Uterus (tissue), 4 donors: ENCODE data around the gene DNAI7. TPM values are rescaled to one million over a fixed set of nuclear protein-coding genes. Genes with fewer than 3 reads are reported as not detected.
A peak's percentile ranks its signal among the peaks of the same experiment; 100 is the strongest.

Experiments
- DNase-seq, 2 donors: peaks; one replicate each; pipeline ENCODE4 v3.0.0-alpha.2; 2019 to 2020
- H3K27ac ChIP-seq, 2 donors: fragments of 200-600 bp; sonication (generic); 1 replicate in 1 of 2; 2 replicates in 1 of 2; pipeline ENCODE4 v1.5.1; 2016 to 2018
- H3K27me3 ChIP-seq, 2 donors: fragments of 200-600 bp; sonication (generic); one replicate each; pipeline ENCODE4 v1.5.1; 2018 to 2019; ENCODE audit warnings: control low read depth in 1 of 2
- H3K36me3 ChIP-seq, 2 donors: fragments of 200-600 bp; sonication (generic); one replicate each; pipeline ENCODE4 v1.5.1; 2019; ENCODE audit warnings: control low read depth in 1 of 2
- H3K4me1 ChIP-seq, 2 donors: fragments of 200-600 bp; sonication (generic); one replicate each; pipeline ENCODE4 v1.5.1; 2018 to 2019; ENCODE audit warnings: control low read depth in 1 of 2
- H3K4me3 ChIP-seq, 2 donors: fragments of 200-600 bp; sonication (generic); 1 replicate in 1 of 2; 2 replicates in 1 of 2; pipeline ENCODE4 v1.5.1; 2018 to 2019; ENCODE audit warnings: mild to moderate bottlenecking in 1 of 2
- H3K9me3 ChIP-seq, 2 donors: fragments of 200-600 bp; sonication (generic); one replicate each; pipeline ENCODE4 v1.5.1; 2019; ENCODE audit warnings: control low read depth in 1 of 2
- POLR2A ChIP-seq, 2 donors: fragments of 450-650 bp; IDR thresholded peaks; one replicate each; pipeline ENCODE4 v1.6.1; 2016; ENCODE audit warnings: antibody characterized with exemption in 2 of 2, mild to moderate bottlenecking in 1 of 2, moderate library complexity in 1 of 2
- intact Hi-C: fragments of 100-400 bp; cut with DNase I; formaldehyde crosslinking; loops from one replicate; pipeline ENCODE4 v1.15.1; 2023; ENCODE audit warnings: low total_unique reads
- total RNA-seq, 4 donors: library from RNA; depleted of rRNA in 3 of 4; stranded (reverse); fragments of >200 nt in 3 of 4; gene quantifications; one replicate each; pipeline versions ENCODE4 v1.1.0 to v1.2.4, GENCODE V29; 2014 to 2023
- TF ChIP-seq, protein P1 (sequence below), 4 experiments: fragments of 200-600 bp in 2 of 4; fragments of 450-650 bp in 2 of 4; sonication (generic) in 2 of 4; IDR thresholded peaks; one replicate each; pipeline ENCODE4 v1.5.1; 2016 to 2019; ENCODE audit warnings: antibody characterized with exemption in 4 of 4, mild to moderate bottlenecking in 2 of 4, moderate library complexity in 1 of 4
- donor health status: DM: yes; HTN: yes; CAD: no.

Gene DNAI7
- total RNA-seq, 4 donors from 2014 or later, result 0.77 to 5.2 (median 4.8) TPM; not detected in 1

DNA sequence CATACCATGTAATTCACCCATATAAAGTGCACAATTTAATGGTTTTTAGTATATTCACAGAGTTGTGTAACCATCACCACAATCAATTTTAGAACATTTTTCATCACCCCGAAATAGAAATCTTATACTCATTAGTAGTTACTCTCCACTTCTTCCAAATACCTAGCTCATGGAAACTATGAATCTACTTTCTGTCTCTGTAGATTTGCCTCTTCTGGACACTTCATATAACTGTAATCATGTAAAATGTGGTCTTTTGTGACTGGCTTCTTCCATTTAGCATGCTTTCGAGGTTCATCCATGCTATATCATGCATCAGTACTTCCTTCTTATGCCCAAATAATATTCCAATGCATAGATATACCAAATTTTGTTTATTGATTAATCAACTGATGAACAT lies 10.8 kb downstream of the DNAI7 start:
- DNase-seq, result no peak
- Histone ChIP-seq H3K4me3 (no peak overlapping the region), H3K27ac (no peak overlapping the region), H3K4me1 (no peaks in the 10 kb centered on the region), H3K9me3 (no peaks in the 10 kb centered on the region), H3K27me3 (no peaks in the 10 kb centered on the region), H3K36me3 (no peaks in the 10 kb centered on the region)
- intact Hi-C loops, result no loop called here
- TF ChIP-seq, protein P1, sequence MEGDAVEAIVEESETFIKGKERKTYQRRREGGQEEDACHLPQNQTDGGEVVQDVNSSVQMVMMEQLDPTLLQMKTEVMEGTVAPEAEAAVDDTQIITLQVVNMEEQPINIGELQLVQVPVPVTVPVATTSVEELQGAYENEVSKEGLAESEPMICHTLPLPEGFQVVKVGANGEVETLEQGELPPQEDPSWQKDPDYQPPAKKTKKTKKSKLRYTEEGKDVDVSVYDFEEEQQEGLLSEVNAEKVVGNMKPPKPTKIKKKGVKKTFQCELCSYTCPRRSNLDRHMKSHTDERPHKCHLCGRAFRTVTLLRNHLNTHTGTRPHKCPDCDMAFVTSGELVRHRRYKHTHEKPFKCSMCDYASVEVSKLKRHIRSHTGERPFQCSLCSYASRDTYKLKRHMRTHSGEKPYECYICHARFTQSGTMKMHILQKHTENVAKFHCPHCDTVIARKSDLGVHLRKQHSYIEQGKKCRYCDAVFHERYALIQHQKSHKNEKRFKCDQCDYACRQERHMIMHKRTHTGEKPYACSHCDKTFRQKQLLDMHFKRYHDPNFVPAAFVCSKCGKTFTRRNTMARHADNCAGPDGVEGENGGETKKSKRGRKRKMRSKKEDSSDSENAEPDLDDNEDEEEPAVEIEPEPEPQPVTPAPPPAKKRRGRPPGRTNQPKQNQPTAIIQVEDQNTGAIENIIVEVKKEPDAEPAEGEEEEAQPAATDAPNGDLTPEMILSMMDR (IDR thresholded peaks at IDR 0.05), result no peak
- TF ChIP-seq POLR2A (IDR thresholded peaks at IDR 0.05), result no peak

DNA sequence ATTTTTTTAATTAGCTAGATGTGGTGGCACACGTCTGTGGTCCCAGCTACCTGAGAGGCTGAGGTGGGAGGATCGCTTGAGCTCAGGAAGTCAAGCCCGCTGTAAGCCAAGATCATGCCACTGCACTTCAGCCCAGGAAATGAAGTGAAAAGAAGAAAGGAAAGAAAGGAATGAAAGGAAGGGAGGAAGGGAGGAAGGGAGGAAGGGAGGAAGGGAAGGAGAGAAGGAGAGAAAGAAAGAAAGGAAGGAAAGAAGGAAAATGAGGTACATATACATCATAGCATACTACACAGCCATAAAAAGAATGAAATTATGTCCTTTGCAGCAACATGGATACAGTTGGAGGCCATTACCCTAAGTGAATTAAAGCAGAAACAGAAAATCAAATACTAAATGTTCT lies 12.2 kb downstream of the DNAI7 start:
- Histone ChIP-seq H3K4me1 (no peaks in the 10 kb centered on the region), H3K27me3 (no peaks in the 10 kb centered on the region), H3K36me3 (no peaks in the 10 kb centered on the region), H3K27ac (no peak overlapping the region), H3K4me3 (no peak overlapping the region), H3K9me3 (no peaks in the 10 kb centered on the region)
- intact Hi-C loops, result no loop called here
- DNase-seq, result no peak
- TF ChIP-seq, protein P1 (IDR thresholded peaks at IDR 0.05), result no peak
- TF ChIP-seq POLR2A (IDR thresholded peaks at IDR 0.05), result no peak

- H3K36me3 ChIP-seq, result no peaks in the 10 kb centered on the region
- TF ChIP-seq POLR2A (IDR thresholded peaks at IDR 0.05), result no peak
- TF ChIP-seq, protein P1 (IDR thresholded peaks at IDR 0.05), result no peak
Measured at GRCh38 chr12:25162866-25163265, 32.1 kb downstream of the DNAI7 start.

GRCh38 chr12:25156061-25156460 lies 38.9 kb downstream of the DNAI7 start:
- Histone ChIP-seq H3K4me1 (no peaks in the 10 kb centered on the region), H3K27ac (no peak overlapping the region), H3K27me3 (no peaks in the 10 kb centered on the region), H3K4me3 (no peak overlapping the region), H3K36me3 (no peaks in the 10 kb centered on the region), H3K9me3 (no peaks in the 10 kb centered on the region)
- TF ChIP-seq POLR2A (IDR thresholded peaks at IDR 0.05), result no peak
- TF ChIP-seq, protein P1 (IDR thresholded peaks at IDR 0.05), result no peak
- no peak for DNase-seq
- intact Hi-C loops, result no loop called here

More at GRCh38 chr12:25162866-25163265, 32.1 kb downstream of the DNAI7 start:
- DNase-seq, result no peak
- intact Hi-C loops, result no loop called here
- Histone ChIP-seq H3K27me3 (no peaks in the 10 kb centered on the region), H3K9me3 (no peaks in the 10 kb centered on the region), H3K4me3 (no peak overlapping the region), H3K27ac (no peak overlapping the region), H3K4me1 (no peaks in the 10 kb centered on the region)

- no peaks in the 10 kb centered on the region for H3K36me3 ChIP-seq
- no peaks in the 10 kb centered on the region for H3K4me1 ChIP-seq
- DNase-seq, result no peak
- H3K4me3 ChIP-seq, result peak overlapping the region in 1 of 2 donors; percentile 9
- H3K27ac ChIP-seq, result no peak overlapping the region
- H3K9me3 ChIP-seq, result no peaks in the 10 kb centered on the region
- intact Hi-C loops, result no loop called here
- no peaks in the 10 kb centered on the region for H3K27me3 ChIP-seq
- TF ChIP-seq, protein P1 (IDR thresholded peaks at IDR 0.05), result peak; percentile 33 to 53 (median 46)
- no peak for TF ChIP-seq POLR2A (IDR thresholded peaks at IDR 0.05)
Measured at GRCh38 chr12:25155022-25155576, 39.9 kb downstream of the DNAI7 start.
